T-helper 17 cell (primary cell): ENCODE measurements around the gene ZC3H4. TPM values are rescaled to one million over a fixed set of nuclear protein-coding genes. Genes with fewer than 3 reads are reported as not detected.
"Not testable (repeated sequence)": the region's sequence is repeated elsewhere in the genome, so short reads cannot be mapped to it uniquely, and the experiment has no call there.

Experiments used
- ATAC-seq: fragments of 150-1000 bp; cut with Tn5 transposase; 2 replicates; pipeline ENCODE4 v1.10.0; 2021; ENCODE audit warnings: mild to moderate bottlenecking, moderate library complexity
- DNase-seq, 3 donors: peaks; one replicate each; pipeline versions ENCODE4 v3.0.0 to v3.0.0-alpha.2; 2020 to 2021
- H3K9me3 ChIP-seq: one replicate; pipeline ENCODE4 v1.7.0; 2013; ENCODE audit warnings: low read length, mild to moderate bottlenecking; ENCODE audit not compliant: control insufficient read depth, poor library complexity, severe bottlenecking
- H3K27ac Mint-ChIP-seq: one replicate; pipeline ENCODE4 v1.8.0; 2022; ENCODE audit warnings: mild to moderate bottlenecking, moderate library complexity, mixed read lengths
- H3K27me3 Mint-ChIP-seq: one replicate; pipeline ENCODE4 v1.8.0; 2022; ENCODE audit warnings: mixed read lengths
- H3K36me3 Mint-ChIP-seq: one replicate; pipeline ENCODE4 v1.8.0; 2022; ENCODE audit warnings: low read depth, mixed read lengths
- H3K4me1 Mint-ChIP-seq: one replicate; pipeline ENCODE4 v1.8.0; 2022; ENCODE audit warnings: mild to moderate bottlenecking, mixed read lengths
- H3K4me3 Mint-ChIP-seq: one replicate; pipeline ENCODE4 v1.8.0; 2022; ENCODE audit warnings: mild to moderate bottlenecking, moderate library complexity, mixed read lengths
- total RNA-seq, 4 donors: library from RNA in 2 of 4; stranded (reverse) in 2 of 4; gene quantifications; one replicate each; pipeline ENCODE4 v1.2.3 and lab custom pipeline; 2022 to 2026

ZC3H4 gene
- total RNA-seq, 2 donors from 2014 or later: 58.4 to 60.7 TPM

DNA sequence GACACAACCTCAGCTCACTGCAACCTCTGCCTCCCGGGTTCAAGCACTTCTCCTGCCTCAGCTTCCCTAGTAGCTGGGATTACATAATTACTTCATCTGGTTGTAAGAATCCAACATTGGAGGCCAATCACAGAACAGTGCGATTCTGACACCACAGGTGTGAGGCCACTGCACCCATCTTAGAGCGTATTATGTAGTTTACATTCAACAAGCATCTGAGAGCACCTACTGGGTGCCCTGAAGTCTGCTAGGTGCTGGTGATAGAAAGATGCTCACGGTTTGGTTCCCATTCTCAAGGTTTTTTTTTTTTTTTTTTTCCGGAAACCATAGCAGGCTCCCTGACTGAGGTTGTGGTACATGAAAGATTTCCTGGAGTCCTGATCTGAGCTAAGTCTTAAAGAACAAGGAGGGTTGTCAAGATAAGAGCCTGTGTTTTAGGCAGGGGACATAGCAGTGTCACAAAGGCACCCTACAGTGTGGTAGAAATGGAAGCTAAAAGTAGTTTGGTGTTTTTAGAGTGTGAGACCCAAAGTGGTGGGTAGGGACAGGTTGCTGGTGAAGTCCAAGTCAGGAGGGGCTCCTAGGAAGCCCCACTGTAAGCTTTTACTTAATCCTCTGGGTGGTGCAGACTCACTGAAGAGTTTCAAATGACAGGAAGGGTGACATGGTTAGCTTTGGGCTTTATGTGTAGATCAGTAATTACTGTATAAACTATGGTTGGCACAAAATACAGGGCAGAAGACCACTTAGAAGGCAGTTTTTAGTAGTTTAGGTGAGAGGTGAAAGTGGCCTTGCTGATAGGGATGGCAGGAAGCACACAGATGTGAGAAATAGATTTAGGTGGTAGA lies 32.3 kb upstream of the ZC3H4 start:
- Mint-ChIP-seq H3K36me3 (peaks cover 7% of the 10 kb centered on the region), H3K27ac (peak overlapping the region; percentile 98), H3K27me3 (no peaks in the 10 kb centered on the region), H3K4me3 (peak overlapping the region; percentile 88), H3K4me1 (peaks cover 37% of the 10 kb centered on the region)
- ATAC-seq (peak; percentile 99), DNase-seq (no peak)
- no peaks in the 10 kb centered on the region for H3K9me3 ChIP-seq

- Mint-ChIP-seq H3K27me3 (no peaks in the 10 kb centered on the region), H3K4me1 (peaks cover 36% of the 10 kb centered on the region), H3K4me3 (no peak overlapping the region), H3K36me3 (peaks cover 7% of the 10 kb centered on the region), H3K27ac (no peak overlapping the region)
- DNase-seq (no peak), ATAC-seq (no peak)
- no peaks in the 10 kb centered on the region for H3K9me3 ChIP-seq
Observed at GRCh38 chr19:47144630-47145029, 31.1 kb upstream of the ZC3H4 start.

- DNase-seq: no peak
- Mint-ChIP-seq H3K27ac (peak overlapping the region; percentile 6), H3K4me1 (peaks cover 34% of the 10 kb centered on the region), H3K27me3 (no peaks in the 10 kb centered on the region), H3K36me3 (peaks cover 7% of the 10 kb centered on the region), H3K4me3 (no peak overlapping the region)
- no peaks in the 10 kb centered on the region for H3K9me3 ChIP-seq
- ATAC-seq: no peak
Observed at GRCh38 chr19:47143322-47144073, 29.9 kb upstream of the ZC3H4 start.

DNA sequence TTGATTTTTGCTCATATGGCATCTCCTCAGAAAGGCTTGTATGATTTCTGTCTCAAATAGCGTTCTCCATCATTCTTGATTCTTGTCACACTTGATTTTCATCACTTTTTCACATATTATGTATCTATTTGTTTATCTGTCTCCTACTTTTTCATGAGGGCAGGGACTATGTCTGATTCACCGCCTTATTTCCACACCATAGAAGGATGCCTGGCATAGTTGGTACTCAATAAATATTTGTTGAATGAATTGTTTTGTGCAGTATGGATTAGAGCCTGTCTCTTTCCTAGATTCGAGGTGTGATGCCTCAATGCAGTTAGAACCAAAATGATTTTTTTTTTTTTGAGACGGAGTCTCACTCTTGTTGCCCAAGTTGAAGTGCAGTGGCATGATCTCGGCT lies 29.2 kb upstream of the ZC3H4 start:
- ATAC-seq: no peak
- peak overlapping the region; percentile 82 for H3K27ac Mint-ChIP-seq
- peaks cover 4% of the 10 kb centered on the region for H3K36me3 Mint-ChIP-seq
- no peaks in the 10 kb centered on the region for H3K9me3 ChIP-seq
- H3K4me1 Mint-ChIP-seq: peaks cover 33% of the 10 kb centered on the region
- no peaks in the 10 kb centered on the region for H3K27me3 Mint-ChIP-seq
- H3K4me3 Mint-ChIP-seq: no peak overlapping the region
- no peak for DNase-seq

GRCh38 chr19:47141695-47142094 lies 28.1 kb upstream of the ZC3H4 start:
- no peaks in the 10 kb centered on the region for H3K9me3 ChIP-seq
- ATAC-seq (no peak), DNase-seq (no peak)
- H3K4me3 Mint-ChIP-seq: no peak overlapping the region
- H3K4me1 Mint-ChIP-seq: peaks cover 30% of the 10 kb centered on the region
- peak overlapping the region; percentile 82 for H3K27ac Mint-ChIP-seq
- no peaks in the 10 kb centered on the region for H3K27me3 Mint-ChIP-seq
- H3K36me3 Mint-ChIP-seq: peaks cover under 1% of the 10 kb centered on the region

- H3K9me3 ChIP-seq, ATAC-seq, H3K36me3 Mint-ChIP-seq, DNase-seq, H3K27me3 Mint-ChIP-seq, H3K4me3 Mint-ChIP-seq: not testable (repeated sequence)
- Mint-ChIP-seq H3K27ac (peak overlapping the region; percentile 82), H3K4me1 (peaks cover 28% of the 10 kb centered on the region)
Observed at GRCh38 chr19:47141252-47141651, 27.7 kb upstream of the ZC3H4 start.

GRCh38 chr19:47135156-47135555 lies 21.6 kb upstream of the ZC3H4 start:
- Mint-ChIP-seq H3K27me3 (no peaks in the 10 kb centered on the region), H3K4me1 (peaks cover 55% of the 10 kb centered on the region), H3K36me3 (peaks cover 12% of the 10 kb centered on the region), H3K27ac (no peak overlapping the region), H3K4me3 (peak overlapping the region; percentile 3)
- no peaks in the 10 kb centered on the region for H3K9me3 ChIP-seq
- ATAC-seq (no peak), DNase-seq (no peak)

DNA sequence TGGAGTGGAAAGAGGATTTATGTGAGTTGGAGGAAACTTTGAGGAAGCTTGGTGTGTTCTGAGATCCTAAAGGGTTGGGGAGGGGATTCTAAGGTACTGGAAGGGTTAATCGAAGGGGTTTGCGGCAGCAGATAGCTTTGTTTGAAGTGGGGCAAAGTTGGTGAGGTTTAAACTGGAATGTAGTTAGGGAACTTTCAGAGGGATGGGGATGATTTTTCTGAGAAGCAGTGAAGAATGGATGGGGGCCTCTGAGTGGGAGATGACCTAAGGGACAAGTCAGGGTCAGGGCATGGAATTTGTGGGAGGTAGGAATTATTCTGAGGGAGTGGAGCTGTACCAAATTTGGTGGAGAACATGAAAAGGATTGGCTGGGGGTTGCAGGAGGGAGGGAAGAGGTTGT lies 21.0 kb upstream of the ZC3H4 start:
- no peaks in the 10 kb centered on the region for H3K9me3 ChIP-seq
- Mint-ChIP-seq H3K36me3 (peaks cover 12% of the 10 kb centered on the region), H3K27me3 (no peaks in the 10 kb centered on the region), H3K4me1 (peaks cover 55% of the 10 kb centered on the region), H3K27ac (peak overlapping the region; percentile 60), H3K4me3 (peak overlapping the region; percentile 58)
- ATAC-seq (no peak), DNase-seq (no peak)

GRCh38 chr19:47133021-47133471 lies 19.5 kb upstream of the ZC3H4 start:
- Mint-ChIP-seq H3K4me1 (peaks cover 51% of the 10 kb centered on the region), H3K27ac (peak overlapping the region; percentile 99), H3K4me3 (peak overlapping the region; percentile 99), H3K36me3 (peaks cover 12% of the 10 kb centered on the region), H3K27me3 (no peaks in the 10 kb centered on the region)
- H3K9me3 ChIP-seq: no peaks in the 10 kb centered on the region
- ATAC-seq: no peak
- DNase-seq: no peak

DNA sequence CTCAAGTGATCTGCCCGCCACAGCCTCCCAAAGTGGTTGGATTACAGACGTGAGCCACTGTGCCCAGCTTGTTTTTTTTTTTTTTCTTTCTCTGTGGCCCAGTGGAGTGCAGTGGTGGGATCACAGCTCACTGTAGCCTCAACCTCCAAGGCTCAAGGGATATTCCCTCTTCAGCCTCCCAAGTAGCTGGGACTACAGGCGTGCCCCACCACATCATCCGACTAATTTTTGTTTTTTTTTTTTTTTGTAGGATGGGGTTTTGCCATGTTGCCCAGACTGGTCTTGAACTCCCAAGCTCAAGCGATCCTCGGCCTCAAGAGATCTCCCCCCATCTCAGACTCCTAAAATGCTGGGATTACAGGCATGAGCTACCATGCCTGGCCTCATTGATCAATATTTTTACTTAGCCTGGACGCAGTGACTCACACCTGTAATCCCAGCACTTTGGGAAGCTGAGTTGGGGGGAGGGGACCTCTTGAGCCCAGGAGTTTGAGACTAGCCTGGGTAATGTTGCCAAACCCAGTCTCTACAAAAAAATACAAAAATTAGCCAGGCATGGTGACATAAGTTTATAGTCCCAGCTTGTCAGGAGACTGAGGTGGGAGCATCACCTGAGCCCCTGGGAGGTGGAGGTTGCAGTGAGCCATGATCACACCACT lies 18.7 kb upstream of the ZC3H4 start:
- DNase-seq: no peak
- no peaks in the 10 kb centered on the region for H3K9me3 ChIP-seq
- Mint-ChIP-seq H3K27me3 (no peaks in the 10 kb centered on the region), H3K4me1 (peaks cover 53% of the 10 kb centered on the region), H3K27ac (peak overlapping the region; percentile 99), H3K36me3 (peaks cover 12% of the 10 kb centered on the region), H3K4me3 (peak overlapping the region; percentile 99)
- ATAC-seq: no peak

GRCh38 chr19:47130589-47131227 lies 17.1 kb upstream of the ZC3H4 start, which contains the start of gene SAE1:
TSS of gene SAE1 (plus strand) at chr19:47130835. CDS start at chr19:47130931, 96 bp downstream.
- ATAC-seq (peak; percentile 91), DNase-seq (peak; percentile 85 to 87 (median 85))
- H3K9me3 ChIP-seq: no peaks in the 10 kb centered on the region
- H3K36me3 Mint-ChIP-seq: peaks cover 12% of the 10 kb centered on the region
- H3K27me3 Mint-ChIP-seq: no peaks in the 10 kb centered on the region
- H3K27ac Mint-ChIP-seq: peak within 1 kb of the TSS; percentile 99
- peak within 1 kb of the TSS; percentile 99 for H3K4me3 Mint-ChIP-seq
- peaks cover 45% of the 10 kb centered on the region for H3K4me1 Mint-ChIP-seq

DNA sequence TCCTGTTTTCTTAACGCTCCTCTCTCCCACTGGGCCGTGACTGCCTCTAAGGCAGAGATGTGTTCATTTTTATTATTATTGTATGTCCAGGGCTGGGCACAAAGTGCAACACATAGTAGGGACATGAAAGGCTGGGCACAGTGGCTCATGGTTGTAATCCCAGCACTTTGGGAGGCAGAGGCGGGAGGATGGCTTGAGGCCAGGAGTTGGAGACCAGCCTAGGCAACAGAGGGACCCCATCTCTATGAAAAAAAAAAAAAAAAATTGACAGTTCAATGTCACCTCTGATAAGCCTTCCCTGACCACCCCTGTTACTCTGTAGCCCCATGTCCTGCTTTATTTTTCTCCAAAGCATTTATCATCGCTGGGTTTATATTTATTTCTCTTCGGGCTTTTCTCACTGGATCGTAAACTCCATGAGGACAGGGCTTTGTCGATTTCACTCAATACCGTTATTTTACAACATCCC lies 16.6 kb upstream of the ZC3H4 start:
- peak overlapping the region; percentile 99 for H3K4me3 Mint-ChIP-seq
- DNase-seq (no peak), ATAC-seq (peak; percentile 3)
- no peaks in the 10 kb centered on the region for H3K27me3 Mint-ChIP-seq
- peaks cover 42% of the 10 kb centered on the region for H3K4me1 Mint-ChIP-seq
- peaks cover 12% of the 10 kb centered on the region for H3K36me3 Mint-ChIP-seq
- peak overlapping the region; percentile 99 for H3K27ac Mint-ChIP-seq
- no peaks in the 10 kb centered on the region for H3K9me3 ChIP-seq
